ENCODE data around the gene LZTR1.

LZTR1 gene

GRCh38 chr22:21016644-21017420 lies 34.7 kb downstream of the LZTR1 start:
- no peak for DNase-seq (ENCODE audit: low spot score)
- no peak for TF ChIP-seq CTCF (IDR thresholded peaks at IDR 0.05; ENCODE audit: extremely low read depth, missing control alignments)

- TF ChIP-seq CTCF (IDR thresholded peaks at IDR 0.05; ENCODE audit: extremely low read depth, missing control alignments), result no peak
- DNase-seq (ENCODE audit: low spot score), result no peak
Measured at GRCh38 chr22:21018314-21018713, 36.2 kb downstream of the LZTR1 start.

- DNase-seq (ENCODE audit: low spot score), result peak; percentile 60
- peak; percentile 33 for TF ChIP-seq CTCF (IDR thresholded peaks at IDR 0.05; ENCODE audit: extremely low read depth, missing control alignments)
Measured at GRCh38 chr22:21020802-21021429, 38.8 kb downstream of the LZTR1 start.

- DNase-seq (ENCODE audit: low spot score), result no peak
- no peak for TF ChIP-seq CTCF (IDR thresholded peaks at IDR 0.05; ENCODE audit: extremely low read depth, missing control alignments)
Measured at GRCh38 chr22:21022507-21022906, 40.4 kb downstream of the LZTR1 start.

GRCh38 chr22:21022955-21023614 lies 41.0 kb downstream of the LZTR1 start:
- no peak for DNase-seq (ENCODE audit: low spot score)
- no peak for TF ChIP-seq CTCF (IDR thresholded peaks at IDR 0.05; ENCODE audit: extremely low read depth, missing control alignments)

GRCh38 chr22:21025266-21025665 lies 43.2 kb downstream of the LZTR1 start:
- DNase-seq (ENCODE audit: low spot score), result no peak

More at GRCh38 chr22:21025266-21025665, 43.2 kb downstream of the LZTR1 start:
- TF ChIP-seq CTCF (IDR thresholded peaks at IDR 0.05; ENCODE audit: extremely low read depth, missing control alignments), result no peak
